GM12864 (cell line): Measurements from ENCODE around the gene NANS.

ENCODE experiments used
- DNase-seq: peaks from one replicate; pipeline ENCODE4 v3.0.0-alpha.2; 2011; ENCODE audit warnings: low read depth
- H3K4me3 ChIP-seq: 2 replicates; pipeline ENCODE4 v1.5.1; 2011; ENCODE audit warnings: mild to moderate bottlenecking, low read depth, low read length, control low read depth
- TF ChIP-seq, protein P1 (sequence below): IDR thresholded peaks from 2 replicates; pipeline ENCODE4 v1.5.1; 2011; ENCODE audit warnings: low read depth, mild to moderate bottlenecking, moderate library complexity, low read length, control low read depth, inconsistent platforms; ENCODE audit errors: missing control alignments

The NANS gene

GRCh38 chr9:98083061-98083501 is 26.5 kb downstream of the NANS start:
- no peak for DNase-seq
- H3K4me3 ChIP-seq, result no peak overlapping the region
- TF ChIP-seq, protein P1, sequence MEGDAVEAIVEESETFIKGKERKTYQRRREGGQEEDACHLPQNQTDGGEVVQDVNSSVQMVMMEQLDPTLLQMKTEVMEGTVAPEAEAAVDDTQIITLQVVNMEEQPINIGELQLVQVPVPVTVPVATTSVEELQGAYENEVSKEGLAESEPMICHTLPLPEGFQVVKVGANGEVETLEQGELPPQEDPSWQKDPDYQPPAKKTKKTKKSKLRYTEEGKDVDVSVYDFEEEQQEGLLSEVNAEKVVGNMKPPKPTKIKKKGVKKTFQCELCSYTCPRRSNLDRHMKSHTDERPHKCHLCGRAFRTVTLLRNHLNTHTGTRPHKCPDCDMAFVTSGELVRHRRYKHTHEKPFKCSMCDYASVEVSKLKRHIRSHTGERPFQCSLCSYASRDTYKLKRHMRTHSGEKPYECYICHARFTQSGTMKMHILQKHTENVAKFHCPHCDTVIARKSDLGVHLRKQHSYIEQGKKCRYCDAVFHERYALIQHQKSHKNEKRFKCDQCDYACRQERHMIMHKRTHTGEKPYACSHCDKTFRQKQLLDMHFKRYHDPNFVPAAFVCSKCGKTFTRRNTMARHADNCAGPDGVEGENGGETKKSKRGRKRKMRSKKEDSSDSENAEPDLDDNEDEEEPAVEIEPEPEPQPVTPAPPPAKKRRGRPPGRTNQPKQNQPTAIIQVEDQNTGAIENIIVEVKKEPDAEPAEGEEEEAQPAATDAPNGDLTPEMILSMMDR, result no peak

DNA sequence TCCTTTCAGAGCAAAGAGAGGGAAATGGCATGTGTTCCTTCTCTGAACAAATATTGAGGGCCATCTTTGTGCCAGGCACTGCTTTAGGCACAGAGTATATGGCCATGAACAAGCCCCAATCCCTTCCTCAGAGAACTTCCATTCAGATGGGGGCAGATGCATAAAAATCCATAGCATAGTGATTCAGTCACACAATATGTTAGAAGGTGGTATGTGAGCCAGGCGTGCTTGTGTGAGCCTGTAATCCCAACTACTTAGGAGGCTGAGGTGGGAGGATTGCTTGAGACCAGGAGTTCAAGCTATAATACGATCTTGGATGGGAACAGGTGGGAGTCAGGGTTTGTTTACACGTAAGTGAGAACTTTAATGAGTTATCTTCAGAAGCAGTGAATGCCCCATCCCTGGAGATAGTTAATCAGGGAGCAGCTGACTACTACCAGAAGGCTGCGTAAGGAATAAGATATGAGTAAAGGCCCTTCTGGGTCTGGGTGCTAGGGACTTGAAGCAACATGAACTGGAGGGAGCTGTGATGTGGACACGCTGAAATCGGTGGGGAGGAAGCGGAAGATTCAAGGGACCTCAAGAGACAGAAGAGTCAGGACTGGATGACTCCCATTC is 27.1 kb downstream of the NANS start:
- no peak overlapping the region for H3K4me3 ChIP-seq
- DNase-seq, result no peak
- TF ChIP-seq, protein P1, result no peak

- H3K4me3 ChIP-seq, result no peak overlapping the region
- no peak for DNase-seq
- TF ChIP-seq, protein P1, result no peak
Measured at GRCh38 chr9:98084396-98084795, 27.9 kb downstream of the NANS start.

DNA sequence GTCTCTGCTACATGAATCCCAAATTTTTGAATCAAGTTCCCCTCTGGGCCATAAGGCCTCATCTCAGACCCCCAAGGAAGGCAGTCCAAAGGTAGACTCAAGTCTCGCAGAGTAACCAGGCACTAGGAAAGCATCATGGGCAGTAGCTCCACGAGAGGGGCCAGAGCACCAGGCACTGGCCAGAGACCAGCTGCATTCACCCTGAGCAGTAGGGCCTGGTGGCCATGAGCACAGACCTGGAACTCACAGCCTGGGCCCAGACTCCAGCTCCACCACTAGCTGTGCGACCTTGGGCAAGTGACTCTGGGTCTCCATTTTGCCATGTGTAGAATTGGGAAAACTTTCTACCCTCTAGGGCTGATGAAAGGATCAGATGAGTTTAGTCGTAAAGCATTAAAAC is 28.5 kb downstream of the NANS start:
- DNase-seq, result no peak
- H3K4me3 ChIP-seq, result no peak overlapping the region
- TF ChIP-seq, protein P1, result no peak

GRCh38 chr9:98085944-98086343 is 29.4 kb downstream of the NANS start:
- no peak overlapping the region for H3K4me3 ChIP-seq
- DNase-seq, result no peak
- TF ChIP-seq, protein P1, result no peak

- no peak overlapping the region for H3K4me3 ChIP-seq
- TF ChIP-seq, protein P1, result no peak
- DNase-seq, result no peak
Measured at GRCh38 chr9:98086461-98086860, 29.9 kb downstream of the NANS start.
